Fibroblast of lung (primary cell): Measurements from ENCODE around the gene DPP6. TPM values are rescaled to one million over a fixed set of nuclear protein-coding genes. Genes with fewer than 3 reads are reported as not detected.
A peak's percentile ranks its signal among the peaks of the same experiment; 100 is the strongest.

Experiments
- DNase-seq, 2 donors: peaks; one replicate each; pipeline versions ENCODE4 v3.0.0 to v3.0.0-alpha.2; 2010; ENCODE audit warnings: low read depth in 2 of 2
- H2AFZ ChIP-seq: 2 replicates; pipeline ENCODE4 v1.5.1; 2012; ENCODE audit warnings: low read length, control low read depth, inconsistent platforms
- H3K27ac ChIP-seq: 2 replicates; pipeline ENCODE4 v1.5.1; 2011; ENCODE audit warnings: low read length, control low read depth; ENCODE audit not compliant: insufficient read depth
- H3K27me3 ChIP-seq: 2 replicates; pipeline ENCODE4 v1.5.1; 2011; ENCODE audit warnings: mild to moderate bottlenecking, low read length; ENCODE audit not compliant: control insufficient read depth, insufficient read depth
- H3K36me3 ChIP-seq: 2 replicates; pipeline ENCODE4 v1.5.1; 2011; ENCODE audit warnings: low read length; ENCODE audit not compliant: control insufficient read depth, insufficient read depth
- H3K4me1 ChIP-seq: 2 replicates; pipeline ENCODE4 v1.5.1; 2011; ENCODE audit warnings: low read length; ENCODE audit not compliant: control insufficient read depth, insufficient read depth; ENCODE audit errors: extremely low read depth
- H3K4me2 ChIP-seq: 2 replicates; pipeline ENCODE4 v1.5.1; 2011; ENCODE audit warnings: low read length, control low read depth; ENCODE audit not compliant: insufficient read depth; ENCODE audit errors: extremely low read depth
- H3K4me3 ChIP-seq, 4 experiments: fragments of 200-600 bp in 1 of 4; sonication (generic) in 1 of 4; replicated peaks in 1 of 4; 2 replicates each; pipeline ENCODE4 v1.5.1; 2011 to 2016; ENCODE audit warnings: low read length in 4 of 4, low read depth in 3 of 4, mild to moderate bottlenecking in 3 of 4, control low read depth in 2 of 4, inconsistent platforms in 1 of 4, mixed read lengths in 1 of 4; ENCODE audit not compliant: insufficient read depth in 1 of 4; ENCODE audit errors: control extremely low read depth in 1 of 4
- H3K79me2 ChIP-seq: 2 replicates; pipeline ENCODE4 v1.5.1; 2012; ENCODE audit warnings: mild to moderate bottlenecking, low read length, inconsistent platforms; ENCODE audit not compliant: control insufficient read depth, insufficient read depth
- H3K9ac ChIP-seq: 2 replicates; pipeline ENCODE4 v1.5.1; 2011; ENCODE audit warnings: mild to moderate bottlenecking, low read length, control low read depth; ENCODE audit not compliant: insufficient read depth
- H3K9me3 ChIP-seq: 2 replicates; pipeline ENCODE4 v1.5.1; 2012; ENCODE audit warnings: low read depth, low read length; ENCODE audit not compliant: control insufficient read depth, insufficient read depth
- H4K20me1 ChIP-seq: 2 replicates; pipeline ENCODE4 v1.5.1; 2011; ENCODE audit warnings: low read length; ENCODE audit not compliant: control insufficient read depth, insufficient read depth; ENCODE audit errors: extremely low read depth
- EZH2 ChIP-seq: IDR thresholded peaks from 2 replicates; pipeline ENCODE4 v1.5.1; 2012; ENCODE audit warnings: low read length, control low read depth, mild to moderate bottlenecking; ENCODE audit errors: missing control alignments
- polyA plus RNA-seq, 2 donors: library from polyadenylated mRNA; depleted of rRNA in 1 of 2; stranded (reverse) in 1 of 2; unstranded in 1 of 2; fragments of >200 nt; gene quantifications; 2 replicates each; pipeline ENCODE4 v1.2.1, GENCODE V29; 2011 to 2012; ENCODE audit warnings: missing spikeins in 1 of 2
- total RNA-seq: library from RNA; depleted of rRNA; stranded (reverse); fragments of >200 nt; gene quantifications from 2 replicates; pipeline ENCODE4 v1.2.1, GENCODE V29; 2014
- TF ChIP-seq, protein P1 (sequence below), 2 donors: IDR thresholded peaks in 1 of 2; conservative IDR thresholded peaks in 1 of 2; 1 replicate in 1 of 2; 2 replicates in 1 of 2; pipeline ENCODE4 v1.5.1; 2011 to 2012; ENCODE audit warnings: low read length in 2 of 2, control low read depth in 1 of 2, inconsistent platforms in 1 of 2, low read depth in 1 of 2, mild to moderate bottlenecking in 1 of 2

DPP6 gene
- total and polyA plus RNA-seq, 2 donors (not counting 1 experiment from before 2014, with no cell fraction given) = not detected

DNA sequence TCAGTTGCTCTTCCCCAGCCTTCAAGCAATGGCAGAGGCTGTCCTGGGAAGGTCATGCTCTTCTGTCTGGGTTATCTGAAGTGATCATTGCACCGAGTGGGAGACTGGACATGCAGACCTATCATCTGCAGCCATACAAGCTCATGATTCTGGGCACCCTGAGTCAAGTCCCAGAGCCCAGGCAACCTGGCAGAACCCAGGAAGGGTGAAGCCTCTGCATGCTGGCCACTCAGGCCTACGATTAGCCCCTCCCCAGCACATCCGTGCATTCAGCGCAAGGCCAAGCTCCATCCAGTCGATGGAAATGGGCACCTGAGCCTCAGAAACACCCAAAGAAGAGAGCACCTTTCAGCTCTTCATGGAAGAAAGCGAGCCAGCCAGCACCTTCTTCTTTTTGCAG, 688.9 kb downstream of the DPP6 start:
- DNase-seq = no peak
- no peaks in the 10 kb centered on the region for H3K9me3 ChIP-seq
- no peak overlapping the region for H3K9ac ChIP-seq
- no peak overlapping the region for H2AFZ ChIP-seq
- H3K27ac ChIP-seq = no peak overlapping the region
- H3K4me3 ChIP-seq = no peak overlapping the region
- H3K4me2 ChIP-seq = no peak overlapping the region
- TF ChIP-seq EZH2 = no peak
- TF ChIP-seq, protein P1, sequence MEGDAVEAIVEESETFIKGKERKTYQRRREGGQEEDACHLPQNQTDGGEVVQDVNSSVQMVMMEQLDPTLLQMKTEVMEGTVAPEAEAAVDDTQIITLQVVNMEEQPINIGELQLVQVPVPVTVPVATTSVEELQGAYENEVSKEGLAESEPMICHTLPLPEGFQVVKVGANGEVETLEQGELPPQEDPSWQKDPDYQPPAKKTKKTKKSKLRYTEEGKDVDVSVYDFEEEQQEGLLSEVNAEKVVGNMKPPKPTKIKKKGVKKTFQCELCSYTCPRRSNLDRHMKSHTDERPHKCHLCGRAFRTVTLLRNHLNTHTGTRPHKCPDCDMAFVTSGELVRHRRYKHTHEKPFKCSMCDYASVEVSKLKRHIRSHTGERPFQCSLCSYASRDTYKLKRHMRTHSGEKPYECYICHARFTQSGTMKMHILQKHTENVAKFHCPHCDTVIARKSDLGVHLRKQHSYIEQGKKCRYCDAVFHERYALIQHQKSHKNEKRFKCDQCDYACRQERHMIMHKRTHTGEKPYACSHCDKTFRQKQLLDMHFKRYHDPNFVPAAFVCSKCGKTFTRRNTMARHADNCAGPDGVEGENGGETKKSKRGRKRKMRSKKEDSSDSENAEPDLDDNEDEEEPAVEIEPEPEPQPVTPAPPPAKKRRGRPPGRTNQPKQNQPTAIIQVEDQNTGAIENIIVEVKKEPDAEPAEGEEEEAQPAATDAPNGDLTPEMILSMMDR (conservative IDR thresholded peaks at IDR 0.05 in 1 of 2, IDR thresholded peaks at IDR 0.05 in 1 of 2; ENCODE audit: low read depth in 1 of 2, low read length in 2 of 2) = no peak
- H4K20me1 ChIP-seq = no peaks in the 10 kb centered on the region
- H3K27me3 ChIP-seq = no peaks in the 10 kb centered on the region
- H3K36me3 ChIP-seq = no peaks in the 10 kb centered on the region
- no peaks in the 10 kb centered on the region for H3K4me1 ChIP-seq
- H3K79me2 ChIP-seq = no peaks in the 10 kb centered on the region

DNA sequence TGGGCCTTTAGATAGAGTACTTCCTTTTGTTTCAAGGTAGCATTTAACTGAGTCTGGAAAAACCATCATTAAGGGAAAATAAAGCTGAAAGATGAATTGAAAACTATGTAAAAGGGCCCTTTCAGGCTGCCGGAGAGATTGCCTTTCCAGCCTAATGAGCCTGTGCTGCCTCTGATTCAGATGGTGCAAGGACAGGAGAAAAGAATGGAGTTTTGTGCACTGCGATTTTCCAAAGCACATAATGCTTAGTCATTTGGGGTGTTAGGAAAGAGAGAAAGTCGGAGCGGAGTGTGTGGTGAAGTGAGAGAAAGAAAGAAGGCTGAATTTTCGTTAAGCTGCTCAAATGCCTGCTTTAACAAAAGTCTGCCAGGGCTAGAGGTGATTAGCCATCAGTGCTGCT, 691.0 kb downstream of the DPP6 start:
- Histone ChIP-seq H3K9me3 (no peaks in the 10 kb centered on the region), H3K4me3 (no peak overlapping the region), H3K36me3 (no peaks in the 10 kb centered on the region), H3K9ac (no peak overlapping the region), H3K4me1 (no peaks in the 10 kb centered on the region), H3K4me2 (no peak overlapping the region), H3K27me3 (no peaks in the 10 kb centered on the region), H4K20me1 (no peaks in the 10 kb centered on the region), H3K79me2 (no peaks in the 10 kb centered on the region), H3K27ac (no peak overlapping the region), H2AFZ (no peak overlapping the region)
- TF ChIP-seq EZH2 = no peak
- TF ChIP-seq, protein P1 (conservative IDR thresholded peaks at IDR 0.05 in 1 of 2, IDR thresholded peaks at IDR 0.05 in 1 of 2; ENCODE audit: low read depth in 1 of 2, low read length in 2 of 2) = no peak
- DNase-seq = no peak

DNA sequence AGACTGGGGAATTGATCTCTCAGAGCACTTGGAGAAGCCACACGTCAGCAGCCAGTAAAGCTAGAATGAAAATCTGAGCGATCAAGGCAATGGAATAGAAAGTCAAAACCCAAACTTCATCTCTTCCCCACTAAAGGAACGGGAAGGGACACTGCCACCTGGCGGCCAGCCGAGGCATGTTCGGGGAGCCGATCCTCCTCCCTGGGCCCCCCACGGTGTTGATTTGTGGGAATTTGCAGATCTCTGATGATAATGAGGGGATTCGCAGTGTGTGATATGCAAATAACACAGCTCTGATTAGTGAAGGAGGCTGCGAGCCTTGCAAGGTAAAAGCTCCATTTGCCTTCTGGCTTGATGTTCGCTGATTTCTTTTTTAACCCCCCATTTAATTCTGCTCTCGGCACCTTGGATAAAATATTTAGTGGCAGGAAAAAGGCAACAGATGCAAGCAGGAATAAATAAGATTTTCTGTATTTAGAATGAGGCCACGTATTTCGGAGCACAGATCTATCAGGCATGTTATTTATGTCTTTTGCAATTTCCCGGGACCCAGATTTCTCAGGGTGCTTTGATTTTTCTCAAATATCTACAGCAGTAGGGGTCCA, 692.2 kb downstream of the DPP6 start:
- H3K9ac ChIP-seq = no peak overlapping the region
- H3K27me3 ChIP-seq = no peaks in the 10 kb centered on the region
- no peaks in the 10 kb centered on the region for H3K79me2 ChIP-seq
- no peaks in the 10 kb centered on the region for H4K20me1 ChIP-seq
- H3K36me3 ChIP-seq = no peaks in the 10 kb centered on the region
- no peaks in the 10 kb centered on the region for H3K9me3 ChIP-seq
- no peak for DNase-seq
- TF ChIP-seq EZH2 = no peak
- TF ChIP-seq, protein P1 (conservative IDR thresholded peaks at IDR 0.05 in 1 of 2, IDR thresholded peaks at IDR 0.05 in 1 of 2; ENCODE audit: low read depth in 1 of 2, low read length in 2 of 2) = peak; percentile 17 to 28
- no peak overlapping the region for H2AFZ ChIP-seq
- no peak overlapping the region for H3K27ac ChIP-seq
- H3K4me2 ChIP-seq = no peak overlapping the region
- H3K4me1 ChIP-seq = no peaks in the 10 kb centered on the region
- H3K4me3 ChIP-seq = no peak overlapping the region
